ENCODE measurements around the gene RFC4.
"Not testable (repeated sequence)": the region's sequence is repeated elsewhere in the genome, so short reads cannot be mapped to it uniquely, and the experiment has no call there.

Gene RFC4

DNA sequence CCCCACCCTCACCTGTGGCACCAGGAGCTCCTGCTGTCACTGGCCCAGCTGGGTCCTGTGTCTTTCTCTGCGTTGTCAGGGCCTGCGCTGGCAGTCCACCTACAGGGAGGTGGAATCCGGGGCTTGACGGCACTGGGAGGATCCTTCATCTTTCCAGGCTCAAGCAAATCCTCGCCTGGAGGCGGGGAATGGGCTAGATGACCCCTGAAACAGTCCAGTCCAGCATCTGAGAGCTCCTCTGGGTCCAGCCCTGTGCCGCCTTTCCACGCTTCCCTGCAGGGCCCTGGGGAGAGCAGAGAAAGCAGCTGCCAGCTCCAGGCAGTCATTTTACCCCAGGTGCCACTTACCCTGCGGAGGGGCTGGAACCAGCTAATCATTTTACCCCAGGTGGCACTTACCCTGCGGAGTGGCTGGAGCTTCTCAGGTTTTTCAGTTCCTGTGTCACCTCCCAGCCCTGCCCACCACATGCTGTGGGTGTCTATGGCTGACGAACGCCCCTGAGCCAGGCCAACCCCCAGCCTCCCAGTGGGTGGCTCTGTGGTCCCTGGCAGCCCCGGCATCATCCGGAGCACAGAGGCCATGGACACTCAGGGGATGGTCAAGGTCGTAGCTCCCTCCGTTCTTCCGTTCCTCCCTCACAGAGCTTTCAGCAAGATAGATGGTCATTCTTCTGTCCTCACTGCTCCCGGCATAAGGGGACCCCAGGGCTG, 18.3 kb upstream of the RFC4 start:
- no peak for DNase-seq

DNA sequence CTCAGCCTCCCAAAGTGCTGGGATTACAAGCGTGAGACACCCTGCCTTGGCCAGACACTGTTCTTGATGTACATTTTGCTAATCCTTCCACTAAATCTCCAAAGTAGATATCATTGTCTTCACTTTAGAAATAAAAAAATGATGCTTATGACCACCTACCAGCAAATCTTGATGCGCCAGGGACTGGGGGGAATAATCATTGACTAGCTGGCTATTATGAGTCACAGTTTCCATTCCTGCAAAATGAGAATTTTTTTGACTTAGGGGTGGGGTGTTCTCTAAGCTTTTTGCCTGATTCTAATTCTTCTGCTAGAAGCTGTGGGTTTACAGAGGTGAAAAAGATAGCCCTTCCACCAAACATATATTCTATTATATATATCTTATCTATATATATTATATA, 17.1 kb upstream of the RFC4 start:
- DNase-seq, result no peak

DNA sequence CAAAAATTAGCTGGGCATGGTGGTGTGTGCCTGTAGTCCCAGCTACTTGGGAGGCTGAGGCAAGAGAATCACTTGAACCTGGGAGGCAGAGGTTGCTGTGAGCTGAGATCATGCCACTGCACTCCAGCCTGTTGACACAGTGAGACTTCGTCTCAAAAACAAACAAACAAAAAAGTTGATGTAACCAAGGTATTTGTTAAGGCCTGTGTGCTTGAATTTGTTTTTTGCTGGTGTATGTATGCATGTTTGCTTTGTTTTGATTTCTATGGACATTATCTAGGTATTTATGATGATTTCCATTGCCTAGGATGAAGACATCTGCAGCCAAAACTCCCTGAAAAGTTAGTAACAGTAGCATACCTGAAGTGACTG, 16.1 kb upstream of the RFC4 start:
- not testable (repeated sequence) for DNase-seq

DNA sequence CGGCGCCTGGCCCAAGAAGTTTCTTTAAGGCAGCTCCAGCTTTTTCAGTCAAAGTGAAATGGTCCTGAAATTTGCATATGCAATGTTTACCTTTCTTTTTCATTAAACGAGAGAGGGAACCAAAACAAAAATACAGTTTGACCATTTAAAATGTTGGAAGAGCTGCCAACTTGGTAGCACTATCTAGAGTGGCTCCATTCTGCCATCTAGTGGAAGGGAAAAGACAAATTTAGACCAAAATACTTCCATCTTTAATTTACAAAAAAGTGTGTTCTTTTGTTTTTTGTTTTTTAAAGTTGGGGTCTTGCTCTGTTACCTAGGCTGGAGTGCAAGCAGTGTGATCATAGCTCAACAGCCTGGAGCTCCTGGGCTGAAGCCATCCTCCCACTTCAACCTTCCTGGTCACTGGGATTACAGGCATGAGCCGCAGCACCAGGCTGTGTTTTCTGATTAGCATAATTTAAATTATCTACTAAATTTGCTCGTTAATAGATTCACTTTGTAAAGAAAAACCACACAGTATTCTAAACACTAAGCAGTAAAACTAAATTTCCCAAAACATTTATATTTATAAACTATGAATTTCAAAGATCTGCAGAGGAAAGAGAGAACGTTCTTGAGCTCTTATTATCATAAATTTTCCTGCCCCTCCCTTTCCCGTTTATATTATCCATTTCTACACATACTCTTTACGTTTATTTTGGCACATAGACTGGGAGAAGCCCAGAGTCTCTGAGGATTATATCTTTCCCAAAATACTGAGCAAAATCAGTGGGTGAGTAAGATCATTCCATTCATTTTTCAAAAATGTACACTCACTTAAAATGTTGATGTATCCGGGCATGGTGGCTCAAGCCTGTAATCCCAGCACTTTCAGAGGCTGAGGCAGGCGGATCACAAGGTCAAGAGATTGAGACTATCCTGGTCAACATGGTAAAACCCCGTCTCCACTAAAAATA, 15.4 kb upstream of the RFC4 start:
- peak; percentile 20 for DNase-seq

DNA sequence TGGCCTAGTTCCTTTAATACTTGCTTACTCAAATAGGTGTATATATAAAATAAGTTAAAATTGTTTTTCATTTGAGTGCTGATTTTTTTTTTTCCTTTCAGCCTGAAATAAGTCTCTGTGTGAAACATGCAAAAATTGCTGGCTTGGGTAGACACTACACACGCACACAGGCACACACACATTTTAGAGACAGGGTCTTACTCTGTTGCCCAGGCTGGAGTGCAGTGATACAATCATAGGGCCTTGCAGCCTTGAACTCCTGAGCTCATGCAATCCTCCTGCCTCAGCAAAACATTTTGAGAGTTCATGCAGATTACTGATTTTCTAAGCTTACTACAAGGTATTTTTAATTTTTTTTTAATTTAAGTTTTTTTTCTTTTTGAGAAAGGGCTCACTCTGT, 12.7 kb upstream of the RFC4 start:
- DNase-seq, result no peak

DNA sequence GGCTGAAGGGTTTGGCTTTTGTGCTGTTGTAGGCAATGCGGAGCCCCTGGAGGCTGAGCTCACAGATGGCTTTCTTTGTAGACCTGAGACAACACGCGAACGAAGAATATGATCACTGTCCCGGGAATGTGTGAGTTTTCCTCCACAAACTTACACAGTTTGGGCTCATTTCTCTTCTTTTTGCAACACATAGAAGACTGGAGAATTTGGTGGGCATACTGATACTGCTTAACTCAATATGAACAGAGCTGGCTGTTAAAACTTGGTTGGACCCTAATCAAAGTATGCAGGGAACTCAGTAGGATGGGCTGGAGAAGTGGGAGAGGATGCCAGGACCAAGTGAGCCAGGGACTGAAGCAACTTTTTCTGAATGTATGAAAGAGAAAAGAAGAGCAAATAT, 12.2 kb upstream of the RFC4 start:
- DNase-seq, result no peak

DNA sequence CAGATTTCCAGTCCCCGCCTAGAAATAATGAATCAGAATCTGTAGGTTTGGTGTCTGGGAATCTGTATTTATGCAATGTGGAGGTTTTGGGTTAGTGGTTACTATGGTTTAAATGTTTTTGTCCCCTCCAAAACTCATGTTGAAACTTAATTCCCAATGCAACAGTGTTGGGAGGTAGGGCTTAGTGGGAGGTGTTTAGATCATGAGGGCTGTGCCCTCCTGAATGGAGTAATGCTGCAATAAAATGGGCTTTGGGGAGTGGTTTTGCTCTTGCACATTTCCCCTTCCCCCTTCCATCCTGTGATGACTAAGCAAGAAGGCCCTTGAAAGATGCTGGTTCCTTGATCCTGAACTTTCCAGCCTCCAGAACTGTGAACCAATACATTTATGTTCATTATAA, 9.2 kb upstream of the RFC4 start:
- DNase-seq, result no peak

DNA sequence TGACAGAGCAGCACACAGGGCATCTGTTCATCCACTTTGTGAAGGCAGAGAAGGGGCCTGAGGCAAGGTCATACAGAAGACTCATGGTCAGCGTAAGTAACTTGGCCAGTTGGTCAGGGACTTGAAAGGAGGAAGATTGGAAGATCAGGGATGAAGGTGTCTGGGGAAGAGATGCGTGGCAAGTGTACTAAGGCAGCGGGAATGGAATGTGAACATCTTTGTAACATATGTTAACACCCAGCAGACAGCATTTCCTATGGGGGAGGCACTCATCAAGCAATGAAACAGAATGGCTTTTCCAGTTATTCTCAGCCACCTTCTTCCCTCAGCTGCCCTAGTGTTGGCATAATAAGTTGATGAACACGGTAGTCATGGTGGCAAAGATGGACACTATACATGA, 7.8 kb upstream of the RFC4 start:
- DNase-seq, result no peak

DNA sequence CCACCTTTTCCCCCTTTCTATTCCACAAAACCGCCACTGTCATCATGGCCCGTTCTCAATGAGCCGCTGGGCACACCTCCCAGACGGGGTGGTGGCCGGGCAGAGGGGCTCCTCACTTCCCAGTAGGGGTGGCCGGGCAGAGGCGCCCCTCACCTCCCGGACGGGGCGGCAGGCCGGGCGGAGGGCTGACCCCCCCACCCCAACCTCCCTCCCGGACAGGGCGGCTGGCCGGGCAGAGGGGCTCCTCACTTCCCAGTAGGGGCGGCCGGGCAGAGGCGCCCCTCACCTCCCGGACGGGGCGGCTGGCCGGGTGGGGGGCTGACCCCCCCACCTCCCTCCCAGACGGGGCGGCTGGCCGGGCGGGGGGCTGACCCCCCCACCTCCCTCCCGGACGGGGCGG, 5.0 kb upstream of the RFC4 start:
- not testable (repeated sequence) for DNase-seq

DNA sequence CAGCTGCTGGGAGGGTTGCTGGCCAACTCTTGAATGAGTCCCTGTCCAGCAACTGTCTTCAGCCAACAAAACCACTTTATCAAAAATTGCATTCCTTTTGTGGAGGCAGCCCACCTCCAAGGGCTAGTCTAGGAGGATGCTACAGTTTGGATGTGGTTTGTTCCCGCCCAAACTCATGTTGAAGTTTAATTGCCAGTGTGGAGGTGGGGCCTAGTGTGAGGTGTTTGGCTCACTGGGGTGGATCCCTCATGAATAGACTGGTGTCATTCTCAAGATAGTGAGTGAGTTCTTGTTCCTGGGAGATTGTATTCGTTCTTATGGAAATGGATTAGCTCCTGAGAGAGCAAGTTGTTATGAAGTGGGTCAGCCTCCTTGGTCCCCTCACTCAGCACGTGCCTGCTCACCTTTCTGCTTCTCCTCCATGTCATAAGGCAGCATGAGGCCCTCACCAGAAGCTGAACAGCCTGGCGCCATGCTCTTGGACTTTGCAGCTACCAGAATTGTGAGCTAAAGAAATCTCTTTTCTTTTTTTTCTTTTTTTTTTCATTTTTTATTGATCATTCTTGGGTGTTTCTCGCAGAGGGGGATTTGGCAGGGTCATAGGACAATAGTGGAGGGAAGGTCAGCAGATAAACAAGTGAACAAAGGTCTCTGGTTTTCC, 4.2 kb upstream of the RFC4 start:
- DNase-seq, result no peak

DNA sequence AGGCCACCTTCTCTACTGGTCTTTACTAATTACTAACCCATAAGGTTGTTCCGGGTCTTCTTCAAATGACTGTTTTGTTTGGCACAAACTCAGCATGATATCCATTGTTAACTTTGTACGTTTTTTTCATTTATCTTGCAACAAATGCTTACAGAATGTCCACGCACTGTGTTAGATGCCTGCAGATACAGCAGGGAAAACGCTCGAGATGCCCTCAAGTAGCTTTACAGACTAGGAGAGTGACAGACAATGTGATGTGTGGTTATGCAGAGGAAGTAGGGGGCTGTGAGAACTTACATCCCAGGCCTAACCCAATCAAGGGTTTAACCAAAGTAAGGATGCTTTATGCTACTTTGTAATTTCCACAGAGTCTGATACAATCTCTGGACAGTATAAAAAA, 949 bp upstream of the RFC4 start:
- DNase-seq, result no peak

DNA sequence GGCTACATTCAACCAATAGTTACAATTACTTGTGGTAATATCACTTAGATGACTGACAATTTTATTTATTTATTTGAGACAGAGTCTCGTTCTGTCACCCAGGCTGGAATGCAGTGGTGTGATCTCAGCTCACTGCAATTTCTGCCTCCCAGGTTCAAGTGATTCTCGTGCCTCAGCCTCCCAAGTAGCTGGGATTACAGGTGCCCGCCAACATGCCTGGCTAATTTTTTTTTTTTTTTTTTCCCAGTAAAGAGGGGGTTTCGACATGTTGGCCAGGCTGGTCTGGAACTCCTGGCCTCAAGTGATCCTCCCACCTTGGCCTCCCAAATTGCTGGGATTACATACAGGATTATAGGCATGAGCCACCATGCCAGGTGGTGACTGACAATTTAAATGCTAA, 2.8 kb downstream of the RFC4 start:
- not testable (repeated sequence) for DNase-seq

DNA sequence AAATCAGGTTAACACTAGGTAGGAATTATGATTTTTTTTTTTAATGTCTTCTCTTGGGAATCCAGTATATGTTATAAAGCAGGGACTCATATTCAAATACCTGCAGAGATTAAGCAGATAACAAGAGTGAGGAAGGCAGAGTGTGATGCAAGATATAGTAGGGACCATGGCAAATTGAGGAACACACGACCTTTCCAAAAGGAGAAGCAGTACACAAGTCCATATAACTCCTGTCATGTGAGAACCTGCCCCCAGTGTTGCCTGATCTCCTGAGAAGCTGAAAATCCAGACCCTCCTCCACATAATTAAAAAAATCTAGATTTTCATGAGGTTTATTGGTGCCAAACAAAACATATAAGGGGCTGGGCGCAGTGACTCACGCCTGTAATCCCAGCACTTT, 3.6 kb downstream of the RFC4 start:
- DNase-seq, result no peak

DNA sequence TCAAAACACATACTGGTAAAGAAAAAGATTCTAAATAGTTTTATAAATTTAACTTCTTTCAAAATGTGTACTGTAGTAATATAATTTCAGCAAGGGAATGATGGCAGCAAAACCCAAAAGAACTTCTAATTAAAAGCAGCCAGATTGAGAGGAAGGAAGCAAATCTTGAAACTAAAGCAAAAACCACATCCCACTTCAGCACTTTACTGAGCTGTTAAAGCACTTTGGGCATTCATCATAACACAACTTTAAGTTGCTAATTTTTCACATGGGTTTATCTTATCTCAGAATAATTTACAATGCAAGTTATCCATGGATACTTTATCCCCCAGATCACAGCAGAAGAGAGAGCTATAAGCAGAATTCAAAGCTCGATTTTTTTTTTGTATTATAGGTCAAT, 6.0 kb downstream of the RFC4 start:
- no peak for DNase-seq

DNA sequence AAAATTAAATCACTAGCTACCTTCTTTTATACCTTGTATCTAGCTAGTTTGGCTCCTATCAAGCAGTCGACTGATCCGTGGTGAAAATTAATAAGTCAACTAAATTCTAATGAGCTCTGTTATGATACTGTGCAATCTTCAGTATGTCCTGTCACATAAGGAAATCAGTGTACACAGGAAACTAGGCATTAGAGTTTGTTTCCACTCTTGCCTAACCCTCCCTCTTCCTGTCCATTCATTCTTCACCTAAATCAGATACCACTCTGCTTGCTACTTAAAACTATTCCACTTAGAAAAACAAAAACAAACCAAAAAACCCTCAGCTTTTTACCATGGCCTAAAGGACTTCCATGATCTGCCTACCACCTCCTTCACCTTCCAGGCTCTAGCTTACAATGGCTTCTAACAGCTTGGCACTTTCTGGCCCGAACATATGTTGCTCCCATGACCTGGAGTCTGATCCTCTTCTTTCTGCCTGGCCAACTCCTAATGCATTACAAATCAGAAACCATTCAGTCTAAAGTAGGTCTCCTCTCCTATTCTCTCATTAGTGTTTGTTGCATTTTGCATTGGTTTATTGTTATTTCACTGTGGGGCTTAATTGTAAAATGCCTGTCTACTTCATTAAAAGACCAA, 7.9 kb downstream of the RFC4 start:
- no peak for DNase-seq

DNA sequence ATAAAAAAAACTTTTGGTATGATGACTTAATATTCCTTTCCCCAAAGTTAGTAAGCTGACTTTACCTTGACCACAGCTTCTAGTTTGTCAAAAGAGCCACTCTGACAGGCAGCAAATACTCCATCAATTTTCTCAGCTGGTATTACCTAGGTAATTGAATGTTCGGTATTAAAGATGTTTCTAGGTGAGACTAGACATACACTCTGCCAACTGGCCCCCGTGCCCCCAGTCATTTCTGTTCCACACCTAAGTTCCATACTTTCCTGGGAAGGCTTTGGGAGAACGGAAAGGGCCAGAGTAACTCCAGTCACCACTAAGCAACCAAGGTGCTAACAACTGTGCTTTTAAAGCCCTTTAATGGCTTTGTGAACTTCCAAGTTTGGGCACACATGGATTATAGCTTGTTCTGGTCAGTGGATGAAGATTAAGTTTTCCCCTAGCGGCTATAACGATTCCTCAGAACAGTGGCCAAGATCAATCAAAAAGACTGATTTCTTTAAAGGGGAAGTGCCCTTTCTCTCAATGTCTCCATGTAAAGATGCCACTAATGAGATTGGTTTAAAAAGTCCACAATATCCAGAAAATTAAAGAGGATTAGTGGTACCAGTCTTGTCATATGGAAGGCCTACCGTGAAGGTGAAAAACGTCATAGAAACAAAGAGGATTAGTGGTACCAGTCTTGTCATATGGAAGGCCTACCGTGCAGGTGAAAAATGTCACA, 15.9 kb downstream of the RFC4 start:
- no peak for DNase-seq

DNA sequence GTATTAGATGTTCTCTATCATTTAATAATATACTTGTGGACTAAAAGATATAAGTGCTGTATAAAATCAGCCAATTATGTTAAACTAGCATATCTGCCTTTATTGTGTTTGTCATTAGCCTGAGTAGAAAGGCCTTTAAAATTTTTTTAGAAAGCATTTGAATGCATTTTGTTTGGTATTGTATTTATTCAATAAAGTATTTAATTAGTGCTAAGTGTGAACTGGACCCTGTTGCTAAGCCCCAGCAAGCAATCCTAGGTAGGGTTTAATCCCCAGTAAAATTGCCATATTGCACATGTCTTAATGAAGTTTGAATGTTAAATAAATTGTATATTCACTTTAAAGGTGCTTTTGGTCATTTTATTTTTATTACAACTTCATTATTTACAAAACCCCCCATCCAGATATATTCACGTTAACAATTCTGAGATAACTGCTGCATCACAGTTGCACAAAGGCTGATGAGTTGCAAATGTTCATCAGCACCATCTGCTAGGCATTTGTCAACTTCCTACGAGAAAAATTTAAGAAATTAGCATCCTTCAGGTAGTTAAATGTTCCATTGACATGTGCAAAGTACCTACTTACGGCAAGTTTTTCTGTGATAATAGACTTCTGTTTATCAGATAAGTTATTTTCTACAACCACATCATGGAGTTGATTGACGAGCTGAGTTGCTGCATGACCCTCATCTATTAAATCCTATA, 16.6 kb downstream of the RFC4 start:
- no peak for DNase-seq

DNA sequence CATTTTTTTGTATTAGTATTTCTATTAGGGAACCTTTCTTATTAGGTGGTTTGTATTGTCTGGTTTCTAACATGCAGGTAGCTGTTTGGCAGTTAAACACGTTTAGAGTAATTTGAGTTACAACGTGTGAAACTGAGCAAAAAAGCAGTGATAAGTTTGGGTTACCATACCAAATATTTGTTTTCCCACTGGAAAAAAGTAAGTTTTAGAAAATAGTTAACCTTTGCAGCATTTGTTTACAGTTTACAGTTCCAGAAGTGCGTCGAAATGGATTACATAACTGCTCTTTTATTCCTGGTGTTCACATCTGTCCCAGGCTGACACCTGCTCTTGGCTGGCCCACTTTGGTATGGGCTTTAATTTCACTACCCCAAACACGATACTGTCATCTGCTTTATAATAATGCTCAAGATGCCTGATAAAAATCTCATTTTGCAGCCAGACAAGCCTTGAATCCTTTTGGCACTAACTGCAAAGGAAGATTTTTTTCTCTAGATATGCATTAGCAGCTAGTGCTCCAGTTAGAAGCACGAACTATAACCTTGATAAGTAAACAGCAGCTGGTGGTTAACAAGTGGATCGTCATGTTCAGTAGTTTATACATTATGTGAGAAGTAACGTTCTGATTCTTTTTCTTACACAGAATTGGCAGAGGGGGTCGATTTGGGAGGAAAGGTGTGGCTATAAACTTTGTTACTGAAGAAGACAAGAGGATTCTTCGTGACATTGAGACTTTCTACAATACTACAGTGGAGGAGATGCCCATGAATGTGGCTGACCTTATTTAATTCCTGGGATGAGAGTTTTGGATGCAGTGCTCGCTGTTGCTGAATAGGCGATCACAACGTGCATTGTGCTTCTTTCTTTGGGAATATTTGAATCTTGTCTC, 17.6 kb downstream of the RFC4 start:
- DNase-seq, result no peak

DNA sequence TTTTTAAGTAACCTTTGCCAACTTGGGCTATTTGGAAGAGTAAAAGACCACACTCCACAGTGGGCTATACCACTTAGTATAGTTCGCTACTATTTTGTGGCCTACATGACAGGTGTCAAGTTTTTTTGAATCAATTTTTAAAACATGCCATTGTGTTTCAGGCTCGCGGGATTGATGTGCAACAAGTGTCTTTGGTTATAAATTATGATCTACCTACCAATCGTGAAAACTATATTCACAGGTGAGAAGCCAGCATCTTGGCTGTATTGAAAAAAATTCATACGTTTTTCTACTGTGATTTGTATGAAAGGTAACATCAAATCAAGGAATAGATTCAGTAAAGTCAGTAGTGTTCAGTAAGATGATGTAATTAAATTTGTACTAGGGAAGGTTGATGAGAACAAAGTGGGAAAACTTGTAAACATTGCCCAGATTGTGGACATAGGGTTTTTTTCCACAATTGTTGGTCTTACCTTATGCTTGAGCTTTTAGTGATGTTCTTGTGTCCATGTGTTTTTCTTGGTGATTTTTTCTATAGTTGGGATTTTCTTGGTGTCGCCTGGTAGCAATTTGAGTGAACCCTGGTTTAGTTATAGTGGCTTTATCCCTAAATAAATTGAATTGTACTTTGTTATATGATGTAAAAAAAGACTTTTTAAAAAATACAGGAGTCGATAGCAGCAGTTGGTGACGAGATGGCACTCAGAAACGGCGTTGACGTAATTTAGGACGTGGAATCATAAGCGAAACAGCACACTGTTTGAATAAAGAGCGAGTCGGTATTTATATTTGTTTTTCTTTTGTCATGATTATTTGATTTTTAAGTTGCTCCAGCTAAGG, 18.4 kb downstream of the RFC4 start:
- no peak for DNase-seq

DNA sequence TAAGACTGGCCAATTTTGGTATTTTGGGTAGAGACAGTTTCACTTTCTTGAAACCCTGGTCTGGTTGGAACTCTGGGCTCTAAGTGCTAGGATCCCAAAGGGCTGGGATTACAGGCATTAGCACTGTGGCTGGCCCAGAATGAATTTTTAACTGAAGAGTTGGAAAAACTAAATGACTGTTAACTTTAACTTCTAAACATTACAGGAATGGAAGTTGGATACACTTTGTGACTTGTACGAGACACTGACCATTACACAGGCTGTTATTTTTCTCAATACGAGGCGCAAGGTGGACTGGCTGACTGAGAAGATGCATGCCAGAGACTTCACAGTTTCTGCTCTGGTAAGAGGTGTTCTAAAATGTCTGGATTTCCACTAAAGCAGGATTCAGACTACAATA, 19.4 kb downstream of the RFC4 start:
- DNase-seq, result no peak
